GM23338 (cell line): ENCODE data around the gene NME4. TPM values are rescaled to one million over a fixed set of nuclear protein-coding genes. Genes with fewer than 3 reads are reported as not detected.
"Not testable (repeated sequence)": the region's sequence is repeated elsewhere in the genome, so short reads cannot be mapped to it uniquely, and the experiment has no call there.

Experiments
- ATAC-seq: fragments of 200-7000 bp; cut with Tn5 transposase; 3 replicates; pipeline ENCODE4 v1.9.1; 2020
- DNase-seq: peaks from one replicate; pipeline ENCODE4 v3.0.0-alpha.2; 2015; ENCODE audit warnings: low spot score
- H2AFZ ChIP-seq: fragments of 200-600 bp; sonication (generic); 2 replicates; pipeline ENCODE4 v1.8.0; 2016; ENCODE audit warnings: antibody characterized with exemption, mild to moderate bottlenecking, moderate library complexity
- H3F3A ChIP-seq: fragments of 200-600 bp; sonication (generic); replicated peaks from 2 replicates; pipeline ENCODE4 v1.8.0; 2017; ENCODE audit warnings: antibody characterized with exemption, mixed run types, low read depth
- H3K27ac ChIP-seq: fragments of 200-600 bp; sonication (generic); 2 replicates; pipeline ENCODE4 v1.6.1; 2016; ENCODE audit warnings: low read depth
- H3K27me3 ChIP-seq: fragments of 200-600 bp; sonication (generic); 2 replicates; pipeline ENCODE4 v1.8.0; 2016; ENCODE audit warnings: mild to moderate bottlenecking, mixed run types, moderate library complexity; ENCODE audit not compliant: insufficient read depth
- H3K36me3 ChIP-seq: fragments of 200-600 bp; sonication (generic); 2 replicates; pipeline ENCODE4 v1.8.0; 2016; ENCODE audit warnings: mild to moderate bottlenecking; ENCODE audit not compliant: insufficient read depth
- H3K4me1 ChIP-seq: fragments of 200-600 bp; sonication (generic); 2 replicates; pipeline ENCODE4 v1.8.0; 2016; ENCODE audit warnings: mild to moderate bottlenecking, moderate library complexity; ENCODE audit not compliant: insufficient read depth
- H3K4me2 ChIP-seq: fragments of 200-600 bp; sonication (generic); 2 replicates; pipeline ENCODE4 v1.7.1; 2017; ENCODE audit warnings: mixed run types
- H3K4me3 ChIP-seq: fragments of 200-600 bp; sonication (generic); 2 replicates; pipeline ENCODE4 v1.6.1; 2016; ENCODE audit warnings: mixed run types
- H3K79me2 ChIP-seq: fragments of 200-600 bp; sonication (generic); replicated peaks from 2 replicates; pipeline ENCODE4 v1.8.0; 2017; ENCODE audit warnings: mild to moderate bottlenecking; ENCODE audit not compliant: insufficient read depth
- H3K9me2 ChIP-seq: fragments of 200-600 bp; sonication (generic); 2 replicates; pipeline ENCODE4 v1.8.0; 2017; ENCODE audit not compliant: insufficient read depth
- H4K20me1 ChIP-seq: fragments of 200-600 bp; sonication (generic); replicated peaks from 2 replicates; pipeline ENCODE4 v1.8.0; 2017; ENCODE audit warnings: mild to moderate bottlenecking; ENCODE audit not compliant: insufficient read depth
- H3K27ac Mint-ChIP-seq: 2 replicates; pipeline ENCODE4 v1.8.0; 2020; ENCODE audit warnings: inconsistent platforms, mild to moderate bottlenecking, moderate library complexity, mixed read lengths
- H3K27me3 Mint-ChIP-seq: 3 replicates; pipeline ENCODE4 v1.8.0; 2022; ENCODE audit warnings: low read depth, mild to moderate bottlenecking, moderate library complexity, mixed read lengths, inconsistent platforms; ENCODE audit not compliant: insufficient read depth, poor library complexity
- H3K36me3 Mint-ChIP-seq: 3 replicates; pipeline ENCODE4 v1.8.0; 2021; ENCODE audit warnings: low read depth, mild to moderate bottlenecking, inconsistent platforms, moderate library complexity, mixed read lengths
- H3K4me1 Mint-ChIP-seq: 3 replicates; pipeline ENCODE4 v1.8.0; 2020; ENCODE audit warnings: mild to moderate bottlenecking, inconsistent platforms, mixed read lengths
- H3K4me3 Mint-ChIP-seq: 3 replicates; pipeline ENCODE4 v1.8.0; 2021; ENCODE audit warnings: moderate library complexity, mild to moderate bottlenecking, inconsistent platforms, mixed read lengths
- H3K9me3 Mint-ChIP-seq: 3 replicates; pipeline ENCODE4 v1.8.0; 2020; ENCODE audit warnings: moderate library complexity, mild to moderate bottlenecking, inconsistent platforms, mixed read lengths
- CREB1 ChIP-seq: fragments of 250-450 bp; sonication (Bioruptor Pico); IDR thresholded peaks from 2 replicates; pipeline ENCODE4 v1.5.0; 2020; ENCODE audit warnings: low read depth, mild to moderate bottlenecking, moderate library complexity
- CTCF ChIP-seq, 2 experiments: fragments of 200-600 bp in 1 of 2; sonication (generic) in 1 of 2; conservative IDR thresholded peaks; 2 replicates each; pipeline versions ENCODE4 v1.5.1 to v1.6.1; 2016 to 2017; ENCODE audit warnings: antibody characterized with exemption in 2 of 2, low read depth in 2 of 2, mild to moderate bottlenecking in 2 of 2, moderate library complexity in 1 of 2
- EZH2 ChIP-seq: fragments of 200-600 bp; sonication (generic); IDR thresholded peaks from one replicate; pipeline ENCODE4 v1.8.0; 2017; ENCODE audit warnings: antibody characterized with exemption, mild to moderate bottlenecking, low read depth; ENCODE audit not compliant: unreplicated experiment
- JUNB ChIP-seq: IDR thresholded peaks from one replicate; pipeline ENCODE4 v1.6.1; 2016; ENCODE audit warnings: antibody characterized with exemption; ENCODE audit not compliant: unreplicated experiment
- STAT1 ChIP-seq: IDR thresholded peaks from one replicate; pipeline ENCODE4 v1.6.1; 2016; ENCODE audit warnings: antibody characterized with exemption; ENCODE audit not compliant: unreplicated experiment
- ZNF462 ChIP-seq: fragments of 250-450 bp; sonication (Bioruptor Pico); IDR thresholded peaks from 2 replicates; pipeline ENCODE4 v1.5.0; 2020; ENCODE audit warnings: mild to moderate bottlenecking, moderate library complexity
- polyA plus RNA-seq: library from polyadenylated mRNA; unstranded; fragments of >200 nt; fragmentation: Nextera tagmentation; extraction: Ambion mirVana; gene quantifications from 2 replicates; pipeline ENCODE4 v1.2.1, GENCODE V29; 2016
- total RNA-seq: library from RNA; depleted of rRNA; stranded (reverse); fragments of >200 nt; shearing (Covaris generic); gene quantifications from 2 replicates; pipeline ENCODE4 v1.2.3, GENCODE V29; 2014

NME4 gene
- total and polyA plus RNA-seq, 2 experiments from 2014 or later: 249 to 511 TPM

GRCh38 chr16:361872-362701 lies 34.9 kb upstream of the NME4 start:
- Histone ChIP-seq H3K4me3 (no peak overlapping the region), H3K9me2 (no peaks in the 10 kb centered on the region), H3K4me2 (no peak overlapping the region), H3K27ac (no peak overlapping the region), H3K4me1 (no peaks in the 10 kb centered on the region), H3F3A (0 out of 2 replicates have a peak, but pooled peaks cover 5% of the 10 kb centered on the region), H3K27me3 (no peaks in the 10 kb centered on the region), H2AFZ (peak overlapping the region; percentile 38; the same call in 1 of the 2 replicates), H3K36me3 (0 out of 2 replicates have a peak, but pooled peaks cover 3% of the 10 kb centered on the region), H3K79me2 (no peaks in the 10 kb centered on the region), H4K20me1 (no peaks in the 10 kb centered on the region)
- ATAC-seq (peak; percentile 82), DNase-seq (peak; percentile 92)
- H3K4me3 Mint-ChIP-seq: no peak overlapping the region
- H3K9me3 Mint-ChIP-seq: no peaks in the 10 kb centered on the region
- H3K27ac Mint-ChIP-seq: no peak overlapping the region
- peaks cover 6% of the 10 kb centered on the region for H3K36me3 Mint-ChIP-seq
- no peaks in the 10 kb centered on the region for H3K4me1 Mint-ChIP-seq
- TF ChIP-seq CTCF (conservative IDR thresholded peaks at IDR 0.05; ENCODE audit: low read depth in 2 of 2) (peak; percentile 64 to 95), STAT1 (no peak)
- peaks cover 24% of the 10 kb centered on the region for H3K27me3 Mint-ChIP-seq

GRCh38 chr16:362702-362999 lies 34.3 kb upstream of the NME4 start:
- H3K27me3 ChIP-seq, H3K4me1 ChIP-seq, H3K36me3 Mint-ChIP-seq, H2AFZ ChIP-seq, H3K4me1 Mint-ChIP-seq, H3K27ac ChIP-seq, H3K4me3 ChIP-seq, H3K79me2 ChIP-seq, H3K36me3 ChIP-seq, H3K9me2 ChIP-seq, H3K27ac Mint-ChIP-seq, H3F3A ChIP-seq, H3K9me3 Mint-ChIP-seq, ATAC-seq, H3K4me3 Mint-ChIP-seq, H3K4me2 ChIP-seq, DNase-seq, H4K20me1 ChIP-seq: not testable (repeated sequence)
- H3K27me3 Mint-ChIP-seq: peaks cover 25% of the 10 kb centered on the region

GRCh38 chr16:363110-363765 lies 33.8 kb upstream of the NME4 start:
- H3K27me3 ChIP-seq: no peaks in the 10 kb centered on the region
- no peak for DNase-seq
- no peak overlapping the region for H3K4me2 ChIP-seq
- no peaks in the 10 kb centered on the region for H4K20me1 ChIP-seq
- no peak overlapping the region for H3K4me3 Mint-ChIP-seq
- H3K27me3 Mint-ChIP-seq: peaks cover 25% of the 10 kb centered on the region
- H3K36me3 Mint-ChIP-seq: peaks cover 8% of the 10 kb centered on the region
- H2AFZ ChIP-seq: no peak overlapping the region
- no peaks in the 10 kb centered on the region for H3K4me1 ChIP-seq
- H3K36me3 ChIP-seq: 0 out of 2 replicates have a peak, but pooled peaks cover 4% of the 10 kb centered on the region
- H3K4me1 Mint-ChIP-seq: no peaks in the 10 kb centered on the region
- H3K79me2 ChIP-seq: no peaks in the 10 kb centered on the region
- TF ChIP-seq STAT1 (no peak), EZH2 (no peak), ZNF462 (CRISPR knock-in tag) (no peak), CREB1 (CRISPR knock-in tag) (no peak), JUNB (no peak)
- H3K9me2 ChIP-seq: no peaks in the 10 kb centered on the region
- H3K9me3 Mint-ChIP-seq: no peaks in the 10 kb centered on the region
- H3K27ac ChIP-seq: no peak overlapping the region
- H3K27ac Mint-ChIP-seq: no peak overlapping the region
- H3F3A ChIP-seq: 0 out of 2 replicates have a peak, but pooled peaks cover 5% of the 10 kb centered on the region
- peak; percentile 18 for ATAC-seq
- H3K4me3 ChIP-seq: no peak overlapping the region
